ENCODE results near the gene SLC22A31. TPM values are rescaled to one million over a fixed set of nuclear protein-coding genes. Genes with fewer than 3 reads are reported as not detected.

SLC22A31 gene
- total and polyA plus RNA-seq, 2 experiments from 2014 or later = not detected

DNA sequence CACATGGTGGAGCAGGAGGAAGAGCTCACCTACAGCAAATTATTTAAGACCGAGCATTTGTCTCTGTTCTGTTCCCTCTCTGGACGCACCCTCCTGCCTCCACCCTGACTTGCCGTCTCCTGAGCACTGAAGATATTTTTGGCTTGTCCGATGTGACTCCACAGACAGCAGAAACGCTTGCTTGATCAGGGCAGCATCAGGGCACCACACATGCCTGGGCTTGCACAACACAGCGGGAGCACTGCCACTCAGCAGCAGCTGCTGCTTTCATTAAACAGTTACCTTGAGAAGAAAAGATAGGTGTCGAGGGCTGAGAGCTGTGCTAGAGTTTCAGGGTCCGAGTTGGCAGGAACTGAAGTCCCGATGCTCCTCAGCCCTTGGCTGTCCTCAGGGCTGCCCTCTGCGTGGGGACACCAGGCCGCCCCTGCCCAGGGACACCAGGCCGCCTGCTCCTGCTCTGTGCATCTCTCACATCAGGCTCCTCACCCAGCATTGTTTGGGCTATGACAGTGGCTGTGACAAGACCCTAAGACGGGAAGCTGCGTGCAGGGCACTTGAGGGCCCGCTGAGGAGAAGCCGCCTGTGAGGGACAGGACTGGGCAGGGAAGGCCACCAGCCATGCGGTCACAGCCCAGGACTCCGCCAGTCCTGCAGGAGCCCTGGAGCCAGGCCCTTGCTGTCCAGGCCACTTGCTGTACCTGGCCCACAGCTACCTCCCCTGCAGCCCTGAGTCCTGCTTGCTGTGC is 50.1 kb downstream of the SLC22A31 start:
- no peaks in the 10 kb centered on the region for H3K9me3 ChIP-seq (ENCODE audit: low read depth)
- TF ChIP-seq EZH2 (IDR thresholded peaks at IDR 0.05; ENCODE audit: insufficient read depth, poor library complexity, severe bottlenecking) (no peak), EZH2phosphoT487 (IDR thresholded peaks at IDR 0.05; ENCODE audit: insufficient read depth, low read depth) (no peak)
- H3K4me3 ChIP-seq = no peak overlapping the region
- H3K36me3 ChIP-seq (ENCODE audit: low read depth) = no peaks in the 10 kb centered on the region
- H3K79me2 ChIP-seq (ENCODE audit: insufficient read depth) = no peaks in the 10 kb centered on the region
- no peaks in the 10 kb centered on the region for H3K9me2 ChIP-seq (ENCODE audit: insufficient read depth)
- H3K27ac ChIP-seq = no peak overlapping the region
- no peak overlapping the region for H2AFZ ChIP-seq
- H4K20me1 ChIP-seq (ENCODE audit: insufficient read depth) = no peaks in the 10 kb centered on the region
- no peaks in the 10 kb centered on the region for H3F3A ChIP-seq (ENCODE audit: insufficient read depth)
- no peak for DNase-seq
- peaks cover 7% of the 10 kb centered on the region for H3K4me1 ChIP-seq (ENCODE audit: insufficient read depth)
- no peaks in the 10 kb centered on the region for H3K27me3 ChIP-seq (replicated peaks; ENCODE audit: insufficient read depth)
- H3K4me2 ChIP-seq (ENCODE audit: unreplicated experiment) = no peak overlapping the region
- H3K9ac ChIP-seq = no peak overlapping the region
- whole genome bisulfite sequencing, 2 experiments (ENCODE audit: low coverage in 1 of 2, low lambda C conversion rate in 2 of 2, missing lambda C conversion rate in 2 of 2) = 96 to 98% methylated on average over 17 to 18 of the region's 18 CpGs
- in situ Hi-C loops (cut with MboI) = no loop called here

DNA sequence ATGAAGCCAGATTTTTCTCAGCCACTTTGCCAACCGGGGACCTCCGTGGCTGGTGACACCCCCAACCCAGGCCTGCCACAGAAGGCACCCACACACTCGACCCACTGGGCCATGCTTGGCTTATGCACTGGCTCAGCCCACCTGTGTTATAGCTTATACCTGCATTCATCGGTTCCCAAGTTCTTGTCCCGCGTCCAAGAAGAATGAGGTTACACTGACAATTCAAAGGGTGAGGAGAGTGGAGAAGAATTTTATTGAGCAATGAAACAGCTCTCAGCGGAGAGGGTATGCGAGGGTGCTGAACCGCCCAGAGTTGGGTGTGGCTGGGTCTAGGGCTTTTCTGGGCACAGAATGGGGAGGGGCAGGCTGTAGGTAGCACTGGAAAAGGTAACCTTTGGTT is 51.0 kb downstream of the SLC22A31 start:
- H3K9me3 ChIP-seq (ENCODE audit: low read depth) = no peaks in the 10 kb centered on the region
- no peaks in the 10 kb centered on the region for H3F3A ChIP-seq (ENCODE audit: insufficient read depth)
- H3K36me3 ChIP-seq (ENCODE audit: low read depth) = no peaks in the 10 kb centered on the region
- DNase-seq = no peak
- H3K4me3 ChIP-seq = no peak overlapping the region
- no peak overlapping the region for H3K4me2 ChIP-seq (ENCODE audit: unreplicated experiment)
- in situ Hi-C loops (cut with MboI) = no loop called here
- no peaks in the 10 kb centered on the region for H4K20me1 ChIP-seq (ENCODE audit: insufficient read depth)
- TF ChIP-seq EZH2 (IDR thresholded peaks at IDR 0.05; ENCODE audit: insufficient read depth, poor library complexity, severe bottlenecking) (no peak), EZH2phosphoT487 (IDR thresholded peaks at IDR 0.05; ENCODE audit: insufficient read depth, low read depth) (no peak)
- no peak overlapping the region for H3K27ac ChIP-seq
- H3K9me2 ChIP-seq (ENCODE audit: insufficient read depth) = no peaks in the 10 kb centered on the region
- no peaks in the 10 kb centered on the region for H3K4me1 ChIP-seq (ENCODE audit: insufficient read depth)
- no peaks in the 10 kb centered on the region for H3K79me2 ChIP-seq (ENCODE audit: insufficient read depth)
- 95 to 97% methylated on average over 9 of the region's 9 CpGs for WGBS, 2 experiments (ENCODE audit: low coverage in 1 of 2, low lambda C conversion rate in 2 of 2, missing lambda C conversion rate in 2 of 2)
- no peaks in the 10 kb centered on the region for H3K27me3 ChIP-seq (replicated peaks; ENCODE audit: insufficient read depth)
- H3K9ac ChIP-seq = no peak overlapping the region
- H2AFZ ChIP-seq = no peak overlapping the region

DNA sequence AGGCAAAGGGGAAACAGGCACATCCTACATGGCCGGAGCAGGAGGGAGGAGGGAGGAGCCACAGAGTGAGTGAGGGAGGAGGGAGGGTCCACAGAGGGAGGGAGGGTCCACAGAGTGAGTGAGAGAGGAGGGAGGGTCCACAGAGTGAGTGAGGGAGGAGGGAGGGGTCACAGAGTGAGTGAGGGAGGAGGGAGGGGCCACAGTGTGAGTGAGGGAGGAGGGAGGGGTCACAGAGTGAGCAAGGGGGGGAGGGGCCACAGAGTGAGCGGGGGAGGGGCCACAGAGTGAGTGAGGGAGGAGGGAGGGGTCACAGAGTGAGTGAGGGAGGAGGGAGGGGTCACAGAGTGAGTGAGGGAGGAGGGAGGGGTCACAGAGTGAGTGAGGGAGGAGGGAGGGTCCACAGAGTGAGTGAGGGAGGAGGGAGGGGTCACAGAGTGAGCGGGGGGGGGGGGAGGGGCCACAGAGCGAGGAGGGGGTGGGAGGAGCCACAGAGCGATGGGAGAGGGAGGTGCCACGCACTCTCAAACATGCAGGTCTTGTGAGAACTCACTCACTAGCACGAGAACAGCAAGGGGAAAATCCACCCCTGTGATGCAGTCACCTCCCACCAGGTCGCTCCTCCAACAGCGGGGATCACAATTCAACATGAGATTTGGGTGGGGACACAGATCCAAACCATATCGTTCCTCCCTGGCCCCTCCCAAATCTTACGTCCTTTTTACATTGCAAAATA is 53.1 kb downstream of the SLC22A31 start:
- DNase-seq = no peak
- Histone ChIP-seq H3K9ac (no peak overlapping the region), H3K36me3 (ENCODE audit: low read depth) (no peaks in the 10 kb centered on the region), H3K27ac (no peak overlapping the region), H4K20me1 (ENCODE audit: insufficient read depth) (no peaks in the 10 kb centered on the region), H2AFZ (no peak overlapping the region), H3K4me3 (no peak overlapping the region), H3K4me2 (ENCODE audit: unreplicated experiment) (no peak overlapping the region), H3K9me3 (ENCODE audit: low read depth) (no peaks in the 10 kb centered on the region), H3K4me1 (ENCODE audit: insufficient read depth) (no peaks in the 10 kb centered on the region), H3K9me2 (ENCODE audit: insufficient read depth) (no peaks in the 10 kb centered on the region), H3K79me2 (ENCODE audit: insufficient read depth) (no peaks in the 10 kb centered on the region), H3F3A (ENCODE audit: insufficient read depth) (no peaks in the 10 kb centered on the region), H3K27me3 (replicated peaks; ENCODE audit: insufficient read depth) (no peaks in the 10 kb centered on the region)
- TF ChIP-seq EZH2phosphoT487 (IDR thresholded peaks at IDR 0.05; ENCODE audit: insufficient read depth, low read depth) (no peak), EZH2 (IDR thresholded peaks at IDR 0.05; ENCODE audit: insufficient read depth, poor library complexity, severe bottlenecking) (no peak)
- 88 to 93% methylated on average over 5 to 10 of the region's 11 CpGs for whole genome bisulfite sequencing, 2 experiments (ENCODE audit: low coverage in 1 of 2, low lambda C conversion rate in 2 of 2, missing lambda C conversion rate in 2 of 2)
- in situ Hi-C loops (cut with MboI) = no loop called here

DNA sequence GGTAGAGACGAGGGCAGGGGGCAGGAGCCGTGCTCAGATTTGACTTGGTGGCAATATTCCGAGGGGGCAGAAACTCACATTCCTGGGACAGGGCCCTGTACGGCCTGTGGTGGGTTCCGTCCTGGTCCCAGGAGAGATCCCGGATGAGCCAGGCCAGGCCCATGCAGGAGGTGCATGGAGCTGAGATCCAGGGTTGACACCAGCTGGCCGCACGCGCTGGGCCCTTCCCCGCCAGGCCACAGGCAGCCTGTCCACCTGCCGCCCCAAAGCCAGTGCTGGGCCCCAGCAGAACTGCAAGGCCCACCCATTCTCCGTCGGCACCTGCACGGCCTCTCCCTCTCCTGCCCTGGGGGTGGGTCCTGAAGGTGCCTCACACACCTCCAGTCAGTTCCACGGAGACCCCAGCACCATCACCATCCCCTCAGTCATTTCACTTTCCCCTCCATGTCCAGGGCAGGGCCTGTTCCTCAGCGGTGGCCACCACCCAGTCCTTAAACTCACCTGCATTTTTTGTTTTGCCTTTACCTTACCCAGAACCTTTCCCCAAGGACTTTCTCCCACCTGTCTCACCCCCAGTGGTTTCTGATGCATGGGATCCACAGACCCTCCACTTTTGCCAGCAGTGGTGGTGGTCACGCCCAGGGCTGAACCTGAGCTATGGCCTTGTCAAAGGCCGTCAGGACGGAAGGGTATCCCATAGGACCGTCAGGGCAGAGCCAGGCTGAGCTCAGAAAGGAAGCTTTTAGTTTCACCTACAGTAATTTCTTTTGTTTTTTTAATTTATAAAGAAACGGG is 53.9 kb downstream of the SLC22A31 start:
- Histone ChIP-seq H3K27ac (no peak overlapping the region), H3K9me2 (ENCODE audit: insufficient read depth) (no peaks in the 10 kb centered on the region), H3F3A (ENCODE audit: insufficient read depth) (no peaks in the 10 kb centered on the region), H3K36me3 (ENCODE audit: low read depth) (no peaks in the 10 kb centered on the region), H3K27me3 (replicated peaks; ENCODE audit: insufficient read depth) (no peaks in the 10 kb centered on the region), H3K9me3 (ENCODE audit: low read depth) (no peaks in the 10 kb centered on the region), H2AFZ (no peak overlapping the region), H3K4me3 (no peak overlapping the region), H3K4me1 (ENCODE audit: insufficient read depth) (no peaks in the 10 kb centered on the region), H4K20me1 (ENCODE audit: insufficient read depth) (no peaks in the 10 kb centered on the region), H3K4me2 (ENCODE audit: unreplicated experiment) (no peak overlapping the region), H3K79me2 (ENCODE audit: insufficient read depth) (no peaks in the 10 kb centered on the region), H3K9ac (no peak overlapping the region)
- DNase-seq = no peak
- TF ChIP-seq EZH2 (IDR thresholded peaks at IDR 0.05; ENCODE audit: insufficient read depth, poor library complexity, severe bottlenecking) (no peak), EZH2phosphoT487 (IDR thresholded peaks at IDR 0.05; ENCODE audit: insufficient read depth, low read depth) (no peak)
- in situ Hi-C loops (cut with MboI) = no loop called here
- WGBS, 2 experiments (ENCODE audit: low coverage in 1 of 2, low lambda C conversion rate in 2 of 2, missing lambda C conversion rate in 2 of 2) = 98 to 99% methylated on average over 19 to 21 of the region's 21 CpGs

Other genes with a start within 250 kb of the SLC22A31 start
- gene CBFA2T3, start 223.3 kb downstream of the SLC22A31 start, total RNA-seq (2014; rRNA removed; shearing (Covaris generic)) = not detected in 2 replicates
- 0.08 TPM in 1 of 2 replicates, not detected in the other for gene CBFA2T3, start 223.3 kb downstream of the SLC22A31 start, polyA plus RNA-seq (2016; fragmentation: Nextera tagmentation; extraction: Ambion mirVana)
- gene ACSF3, start 106.7 kb downstream of the SLC22A31 start, total RNA-seq (2014; rRNA removed; shearing (Covaris generic)) = 17.1 and 26.7 TPM in 2 replicates
- gene ACSF3, start 106.7 kb downstream of the SLC22A31 start, polyA plus RNA-seq (2016; fragmentation: Nextera tagmentation; extraction: Ambion mirVana) = 15.2 and 15.9 TPM in 2 replicates
- gene CDH15, start 28.8 kb downstream of the SLC22A31 start, total RNA-seq (2014; rRNA removed; shearing (Covaris generic)) = not detected in 2 replicates
- gene CDH15, start 28.8 kb downstream of the SLC22A31 start, polyA plus RNA-seq (2016; fragmentation: Nextera tagmentation; extraction: Ambion mirVana) = 0.06 TPM in 2 replicates
- gene ZNF778, start 17.2 kb upstream of the SLC22A31 start, total RNA-seq (2014; rRNA removed; shearing (Covaris generic)) = 3.6 and 16.6 TPM in 2 replicates
- 3.0 and 4.0 TPM in 2 replicates for gene ZNF778, start 17.2 kb upstream of the SLC22A31 start, polyA plus RNA-seq (2016; fragmentation: Nextera tagmentation; extraction: Ambion mirVana)

Measured in GM23248 (cell line).